ENCODE results near the gene INTS1. TPM values are rescaled to one million over a fixed set of nuclear protein-coding genes. Genes with fewer than 3 reads are reported as not detected.
A peak's percentile ranks its signal among the peaks of the same experiment; 100 is the strongest.

Gene INTS1
- total RNA-seq, 1 experiment from 2014 or later: 71.8 TPM

GRCh38 chr7:1434165-1434718, 69.9 kb downstream of the INTS1 start:
- Histone ChIP-seq H3K36me3 (replicated peaks; ENCODE audit: control insufficient read depth, insufficient read depth, low read length) (no peaks in the 10 kb centered on the region), H3K4me3 (ENCODE audit: insufficient read depth, low read depth, low read length) (no peak overlapping the region), H3K27me3 (ENCODE audit: control insufficient read depth, insufficient read depth, low read length) (no peaks in the 10 kb centered on the region)
- no peak for DNase-seq

- H3K36me3 ChIP-seq (replicated peaks; ENCODE audit: control insufficient read depth, insufficient read depth, low read length): no peaks in the 10 kb centered on the region
- no peak overlapping the region for H3K4me3 ChIP-seq (ENCODE audit: insufficient read depth, low read depth, low read length)
- DNase-seq: no peak
- no peaks in the 10 kb centered on the region for H3K27me3 ChIP-seq (ENCODE audit: control insufficient read depth, insufficient read depth, low read length)
Measured at GRCh38 chr7:1433128-1433920, 70.9 kb downstream of the INTS1 start.

GRCh38 chr7:1432411-1433082, 71.6 kb downstream of the INTS1 start:
- H3K4me3 ChIP-seq (ENCODE audit: insufficient read depth, low read depth, low read length): no peak overlapping the region
- DNase-seq: peak; percentile 96
- H3K36me3 ChIP-seq (replicated peaks; ENCODE audit: control insufficient read depth, insufficient read depth, low read length): no peaks in the 10 kb centered on the region
- no peaks in the 10 kb centered on the region for H3K27me3 ChIP-seq (ENCODE audit: control insufficient read depth, insufficient read depth, low read length)

GRCh38 chr7:1431634-1432380, 72.4 kb downstream of the INTS1 start:
- DNase-seq: no peak
- no peak overlapping the region for H3K4me3 ChIP-seq (ENCODE audit: insufficient read depth, low read depth, low read length)
- no peaks in the 10 kb centered on the region for H3K27me3 ChIP-seq (ENCODE audit: control insufficient read depth, insufficient read depth, low read length)
- H3K36me3 ChIP-seq (replicated peaks; ENCODE audit: control insufficient read depth, insufficient read depth, low read length): no peaks in the 10 kb centered on the region

- Histone ChIP-seq H3K36me3 (replicated peaks; ENCODE audit: control insufficient read depth, insufficient read depth, low read length) (no peaks in the 10 kb centered on the region), H3K27me3 (ENCODE audit: control insufficient read depth, insufficient read depth, low read length) (no peaks in the 10 kb centered on the region), H3K4me3 (ENCODE audit: insufficient read depth, low read depth, low read length) (no peak overlapping the region)
- no peak for DNase-seq
Measured at GRCh38 chr7:1431226-1431625, 73.0 kb downstream of the INTS1 start.

GRCh38 chr7:1430056-1430845, 73.9 kb downstream of the INTS1 start:
- H3K4me3 ChIP-seq (ENCODE audit: insufficient read depth, low read depth, low read length): no peak overlapping the region
- no peaks in the 10 kb centered on the region for H3K27me3 ChIP-seq (ENCODE audit: control insufficient read depth, insufficient read depth, low read length)
- H3K36me3 ChIP-seq (replicated peaks; ENCODE audit: control insufficient read depth, insufficient read depth, low read length): no peaks in the 10 kb centered on the region
- DNase-seq: peak; percentile 84

- H3K36me3 ChIP-seq (replicated peaks; ENCODE audit: control insufficient read depth, insufficient read depth, low read length): no peaks in the 10 kb centered on the region
- no peak overlapping the region for H3K4me3 ChIP-seq (ENCODE audit: insufficient read depth, low read depth, low read length)
- peak; percentile 79 for DNase-seq
- H3K27me3 ChIP-seq (ENCODE audit: control insufficient read depth, insufficient read depth, low read length): no peaks in the 10 kb centered on the region
Measured at GRCh38 chr7:1428941-1429501, 75.2 kb downstream of the INTS1 start.

- H3K27me3 ChIP-seq (ENCODE audit: control insufficient read depth, insufficient read depth, low read length): no peaks in the 10 kb centered on the region
- H3K4me3 ChIP-seq (ENCODE audit: insufficient read depth, low read depth, low read length): no peak overlapping the region
- no peaks in the 10 kb centered on the region for H3K36me3 ChIP-seq (replicated peaks; ENCODE audit: control insufficient read depth, insufficient read depth, low read length)
- no peak for DNase-seq
Measured at GRCh38 chr7:1427064-1427657, 77.0 kb downstream of the INTS1 start.

- H3K36me3 ChIP-seq (replicated peaks; ENCODE audit: control insufficient read depth, insufficient read depth, low read length): no peaks in the 10 kb centered on the region
- DNase-seq: no peak
- no peaks in the 10 kb centered on the region for H3K27me3 ChIP-seq (ENCODE audit: control insufficient read depth, insufficient read depth, low read length)
- H3K4me3 ChIP-seq (ENCODE audit: insufficient read depth, low read depth, low read length): no peak overlapping the region
Measured at GRCh38 chr7:1426474-1426873, 77.7 kb downstream of the INTS1 start.

- H3K36me3 ChIP-seq (replicated peaks; ENCODE audit: control insufficient read depth, insufficient read depth, low read length): no peaks in the 10 kb centered on the region
- peak; percentile 95 for DNase-seq
Measured at GRCh38 chr7:1425292-1426136, 78.7 kb downstream of the INTS1 start.

GRCh38 chr7:1424041-1424440, 80.1 kb downstream of the INTS1 start:
- Histone ChIP-seq H3K4me3 (ENCODE audit: insufficient read depth, low read depth, low read length) (no peak overlapping the region), H3K27me3 (ENCODE audit: control insufficient read depth, insufficient read depth, low read length) (no peaks in the 10 kb centered on the region), H3K36me3 (replicated peaks; ENCODE audit: control insufficient read depth, insufficient read depth, low read length) (no peaks in the 10 kb centered on the region)
- no peak for DNase-seq

More at GRCh38 chr7:1425292-1426136, 78.7 kb downstream of the INTS1 start:
- no peaks in the 10 kb centered on the region for H3K27me3 ChIP-seq (ENCODE audit: control insufficient read depth, insufficient read depth, low read length)
- H3K4me3 ChIP-seq (ENCODE audit: insufficient read depth, low read depth, low read length): no peak overlapping the region

- no peak for DNase-seq
- Histone ChIP-seq H3K36me3 (replicated peaks; ENCODE audit: control insufficient read depth, insufficient read depth, low read length) (no peaks in the 10 kb centered on the region), H3K4me3 (ENCODE audit: insufficient read depth, low read depth, low read length) (no peak overlapping the region), H3K27me3 (ENCODE audit: control insufficient read depth, insufficient read depth, low read length) (no peaks in the 10 kb centered on the region)
Measured at GRCh38 chr7:1423264-1423811, 80.9 kb downstream of the INTS1 start.

Data from H7 (cell line).